LNCaP clone FGC (cell line): Measurements from ENCODE around the gene NSMF.
"Not testable (repeated sequence)": the region's sequence is repeated elsewhere in the genome, so short reads cannot be mapped to it uniquely, and the experiment has no call there.

Experiments
- DNase-seq: peaks from one replicate; pipeline ENCODE4 v3.0.0-alpha.2; 2011; ENCODE audit warnings: low read depth
- H3K4me3 ChIP-seq: 2 replicates; pipeline ENCODE4 v1.5.1; 2011; ENCODE audit warnings: mild to moderate bottlenecking, low read depth, low read length, control low read depth
- CTCF ChIP-seq: IDR thresholded peaks from 2 replicates; pipeline ENCODE4 v1.5.1; 2012; ENCODE audit warnings: mild to moderate bottlenecking; ENCODE audit not compliant: control insufficient read depth, insufficient read depth; ENCODE audit errors: extremely low read depth

Gene NSMF

GRCh38 chr9:137416006-137416562 is 43.0 kb downstream of the NSMF start:
- no peak overlapping the region for H3K4me3 ChIP-seq
- TF ChIP-seq CTCF = no peak
- no peak for DNase-seq

- no peak for TF ChIP-seq CTCF
- no peak for DNase-seq
- no peak overlapping the region for H3K4me3 ChIP-seq
Measured at GRCh38 chr9:137415451-137415850, 43.7 kb downstream of the NSMF start.

GRCh38 chr9:137412431-137412830 is 46.7 kb downstream of the NSMF start:
- no peak overlapping the region for H3K4me3 ChIP-seq
- no peak for DNase-seq
- no peak for TF ChIP-seq CTCF

- TF ChIP-seq CTCF = no peak
- DNase-seq = no peak
- no peak overlapping the region for H3K4me3 ChIP-seq
Measured at GRCh38 chr9:137411645-137412380, 47.3 kb downstream of the NSMF start.

- H3K4me3 ChIP-seq = no peak overlapping the region
- no peak for TF ChIP-seq CTCF
- DNase-seq = no peak
Measured at GRCh38 chr9:137411260-137411644, 47.9 kb downstream of the NSMF start.

- no peak for DNase-seq
- no peak overlapping the region for H3K4me3 ChIP-seq
- TF ChIP-seq CTCF = no peak
Measured at GRCh38 chr9:137410891-137411249, 48.3 kb downstream of the NSMF start.

- H3K4me3 ChIP-seq, DNase-seq: not testable (repeated sequence)
Measured at GRCh38 chr9:137410236-137410890, 48.8 kb downstream of the NSMF start.
